Esophagus mucosa (tissue), 1 donor: ENCODE measurements around the gene SSBP4. TPM values are rescaled to one million over a fixed set of nuclear protein-coding genes. Genes with fewer than 3 reads are reported as not detected.

Source experiments
- ATAC-seq: fragments of 200-7000 bp; cut with Tn5 transposase; one replicate; pipeline ENCODE4 v1.9.1; 2020
- total RNA-seq: library from RNA; stranded (reverse); gene quantifications from one replicate; pipeline ENCODE4 v1.2.4, GENCODE V29; 2023
- donor health status: DM: yes; HTN: yes; CAD: no.

The SSBP4 gene
- total RNA-seq, 1 donor from 2014 or later, result 15.7 TPM

- no peak for ATAC-seq
These were observed 2.3 kb downstream of the SSBP4 start for GRCh38 chr19:18421371-18421959.

GRCh38 chr19:18422530-18423191 is 3.5 kb downstream of the SSBP4 start:
- ATAC-seq, result no peak

- ATAC-seq, result no peak
These were observed 4.2 kb downstream of the SSBP4 start for GRCh38 chr19:18423258-18424020.

GRCh38 chr19:18424122-18424889 is 5.1 kb downstream of the SSBP4 start:
- no peak for ATAC-seq

- no peak for ATAC-seq
These were observed 5.8 kb downstream of the SSBP4 start for GRCh38 chr19:18424890-18425514.

DNA sequence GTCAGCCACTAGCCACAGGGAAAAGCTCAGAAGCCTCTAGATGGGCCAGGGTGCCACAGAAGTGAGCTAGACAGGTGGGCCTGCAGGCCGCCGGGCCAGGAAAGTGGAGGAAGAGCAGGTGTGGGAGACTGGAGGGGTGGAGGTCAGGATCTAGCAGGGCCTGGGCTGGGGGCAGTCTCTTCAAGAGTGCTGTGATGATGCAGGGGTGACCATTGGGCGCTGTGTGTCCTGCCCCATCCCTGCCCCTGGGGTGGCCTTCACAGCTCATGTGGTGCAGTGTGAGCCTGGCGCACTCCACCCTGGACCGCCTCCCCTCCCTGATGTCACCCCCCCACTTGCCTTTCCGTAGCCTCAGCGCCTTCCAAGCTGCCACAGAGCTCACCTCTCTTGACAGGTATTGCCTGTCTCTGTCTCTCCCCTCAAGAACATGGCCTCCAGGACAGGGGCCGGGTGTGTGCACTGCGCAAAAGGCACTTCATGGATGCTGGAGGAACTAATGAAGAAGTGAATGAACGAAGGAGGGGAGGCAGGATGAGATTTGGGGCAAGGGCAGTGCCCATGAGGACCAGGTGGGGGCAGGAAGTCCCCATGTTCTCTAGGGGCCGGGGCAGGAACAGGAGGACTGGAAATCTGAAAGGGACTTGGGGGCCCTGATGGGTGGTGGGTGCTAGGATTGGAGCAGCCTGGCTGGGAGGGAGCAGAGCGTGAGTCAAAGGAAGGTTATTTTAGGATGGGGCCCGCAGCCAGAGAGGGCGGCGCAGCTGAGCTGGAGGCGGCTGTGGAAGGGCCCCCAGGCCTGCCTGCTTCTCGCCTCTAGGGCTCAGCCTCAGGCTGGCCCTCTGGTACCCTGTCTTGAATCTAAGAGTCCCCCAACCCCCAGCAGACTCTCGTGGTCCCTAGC is 6.6 kb downstream of the SSBP4 start:
- ATAC-seq, result no peak

- no peak for ATAC-seq
These were observed 7.2 kb downstream of the SSBP4 start for GRCh38 chr19:18426416-18426767.

GRCh38 chr19:18427080-18427742 is 8.0 kb downstream of the SSBP4 start:
- ATAC-seq, result no peak

- no peak for ATAC-seq
These were observed 8.5 kb downstream of the SSBP4 start for GRCh38 chr19:18427743-18428113.

DNA sequence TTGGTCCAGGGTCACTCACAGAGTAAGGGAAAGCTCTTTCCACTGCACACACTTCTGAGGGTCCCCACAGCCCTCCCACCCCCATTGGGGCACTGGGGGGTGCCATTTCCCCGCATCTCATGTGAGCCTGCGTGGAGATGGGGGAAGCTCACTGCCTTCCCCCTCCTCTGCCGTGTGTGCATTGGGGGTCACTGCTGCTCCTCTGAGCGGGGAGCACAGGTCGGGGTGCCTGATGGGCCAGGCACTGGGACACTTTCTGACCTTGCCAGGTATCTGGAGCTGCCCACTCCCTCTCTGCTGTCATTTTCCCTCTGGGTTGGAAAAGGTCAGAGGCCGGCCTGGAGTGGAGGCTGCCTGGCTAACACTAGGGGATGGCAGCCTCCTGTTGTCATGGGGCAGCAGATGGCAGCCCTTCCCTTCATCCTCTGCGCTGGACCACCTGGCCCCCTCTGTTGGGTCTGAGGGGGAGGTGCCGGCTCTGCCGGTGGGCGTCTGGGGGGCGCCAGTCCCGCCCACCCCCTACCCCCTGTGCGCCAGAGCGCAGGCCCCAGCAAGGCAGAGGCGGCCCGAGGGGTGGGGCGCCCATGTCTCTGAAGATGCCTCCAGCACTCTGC is 9.1 kb downstream of the SSBP4 start:
- no peak for ATAC-seq

- ATAC-seq, result peak; percentile 31
These were observed 9.8 kb downstream of the SSBP4 start for GRCh38 chr19:18428787-18429674.

- ATAC-seq, result no peak
These were observed 10.7 kb downstream of the SSBP4 start for GRCh38 chr19:18429717-18430416.

- ATAC-seq, result no peak
These were observed 11.4 kb downstream of the SSBP4 start for GRCh38 chr19:18430417-18431144.

DNA sequence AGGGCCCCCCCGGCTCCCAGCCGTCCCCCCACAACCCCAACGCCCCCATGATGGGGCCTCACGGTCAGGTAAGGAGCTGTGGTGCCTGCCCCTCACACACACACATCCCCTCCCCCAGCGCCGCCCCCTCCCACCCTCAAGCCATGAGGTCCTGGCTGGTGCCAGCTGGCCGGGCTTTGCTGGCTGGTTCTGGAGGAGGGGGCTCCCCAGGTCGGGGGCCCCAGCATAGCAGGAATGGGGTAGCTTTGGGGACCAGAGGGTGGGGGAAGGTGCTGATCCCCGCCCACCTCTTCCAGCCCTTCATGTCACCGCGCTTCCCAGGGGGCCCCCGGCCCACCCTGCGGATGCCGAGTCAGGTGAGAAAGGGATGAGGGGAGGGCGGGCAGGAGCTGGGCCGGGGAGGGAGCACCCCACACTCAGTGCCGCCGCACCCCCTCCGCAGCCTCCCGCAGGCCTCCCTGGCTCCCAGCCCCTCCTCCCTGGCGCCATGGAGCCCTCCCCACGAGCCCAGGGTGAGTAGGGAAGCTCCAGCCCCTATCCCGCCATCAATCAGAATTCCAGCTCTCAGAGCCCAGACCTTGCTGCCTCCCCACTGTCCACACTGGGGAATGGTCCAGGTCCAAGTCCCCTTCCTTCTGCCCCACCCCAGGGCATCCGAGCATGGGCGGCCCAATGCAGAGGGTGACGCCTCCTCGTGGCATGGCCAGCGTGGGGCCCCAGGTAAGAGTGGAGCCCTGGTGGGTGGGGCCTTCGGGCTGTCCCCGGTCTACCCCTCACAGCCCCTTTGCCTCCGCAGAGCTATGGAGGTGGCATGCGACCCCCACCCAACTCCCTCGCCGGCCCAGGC is 12.4 kb downstream of the SSBP4 start:
- ATAC-seq, result no peak

- ATAC-seq, result no peak
These were observed 13.2 kb downstream of the SSBP4 start for GRCh38 chr19:18432275-18433014.

GRCh38 chr19:18433015-18433691 is 14.0 kb downstream of the SSBP4 start:
- no peak for ATAC-seq
